HG03025 (cell line): ENCODE measurements around the gene GET4.

ENCODE experiments used
- ATAC-seq: cut with Tn5 transposase; IDR thresholded peaks from one replicate; pipeline ENCODE4 v1.9.1; 2021; ENCODE audit warnings: mild to moderate bottlenecking, moderate library complexity; ENCODE audit not compliant: unreplicated experiment, low FRiP score

The GET4 gene

DNA sequence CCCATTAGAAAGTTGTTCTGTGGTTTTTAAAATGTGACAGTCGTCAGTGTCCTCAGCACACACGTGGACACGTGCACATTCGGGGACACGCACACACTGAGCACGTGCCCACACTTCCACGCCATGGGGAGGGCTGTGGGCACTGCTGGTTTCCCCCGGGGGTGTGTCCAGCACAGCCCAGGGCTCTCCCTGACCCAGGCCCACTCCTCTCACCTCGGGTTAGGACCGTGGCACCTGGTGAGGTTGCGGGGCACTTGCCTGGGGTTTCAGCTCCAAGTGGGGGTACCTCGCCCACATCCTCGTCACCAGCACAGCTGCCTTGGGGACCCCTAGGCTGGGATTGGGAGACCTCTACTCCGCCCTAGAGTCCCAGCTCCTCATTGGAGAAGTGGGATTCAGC lies 20.7 kb downstream of the GET4 start:
- no peak for ATAC-seq

- ATAC-seq, result no peak
Observed at GRCh38 chr7:897771-898376, 21.5 kb downstream of the GET4 start.

DNA sequence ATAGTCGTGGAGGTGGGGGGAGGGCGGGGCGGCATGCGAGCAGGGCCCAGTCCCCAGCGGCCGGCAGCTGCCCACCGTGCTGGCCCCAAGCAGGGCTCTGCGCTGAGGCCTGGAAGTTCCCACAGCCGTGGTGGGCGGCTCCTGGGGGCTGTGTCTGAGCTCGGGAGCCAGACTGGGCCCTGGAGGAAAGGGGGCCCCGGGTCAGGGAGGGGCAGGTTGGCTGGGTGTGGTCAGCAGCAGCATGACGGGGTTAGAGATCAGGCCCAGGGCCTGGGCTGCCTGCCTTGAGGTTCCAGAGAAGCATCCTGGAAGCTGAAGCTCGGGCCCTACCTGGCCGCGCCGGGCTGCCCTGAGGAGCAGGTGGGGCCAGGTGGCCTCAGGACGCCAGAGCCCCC lies 22.1 kb downstream of the GET4 start:
- ATAC-seq, result no peak

- no peak for ATAC-seq
Observed at GRCh38 chr7:898855-899681, 22.7 kb downstream of the GET4 start.

- ATAC-seq, result no peak
Observed at GRCh38 chr7:899806-900205, 23.5 kb downstream of the GET4 start.

DNA sequence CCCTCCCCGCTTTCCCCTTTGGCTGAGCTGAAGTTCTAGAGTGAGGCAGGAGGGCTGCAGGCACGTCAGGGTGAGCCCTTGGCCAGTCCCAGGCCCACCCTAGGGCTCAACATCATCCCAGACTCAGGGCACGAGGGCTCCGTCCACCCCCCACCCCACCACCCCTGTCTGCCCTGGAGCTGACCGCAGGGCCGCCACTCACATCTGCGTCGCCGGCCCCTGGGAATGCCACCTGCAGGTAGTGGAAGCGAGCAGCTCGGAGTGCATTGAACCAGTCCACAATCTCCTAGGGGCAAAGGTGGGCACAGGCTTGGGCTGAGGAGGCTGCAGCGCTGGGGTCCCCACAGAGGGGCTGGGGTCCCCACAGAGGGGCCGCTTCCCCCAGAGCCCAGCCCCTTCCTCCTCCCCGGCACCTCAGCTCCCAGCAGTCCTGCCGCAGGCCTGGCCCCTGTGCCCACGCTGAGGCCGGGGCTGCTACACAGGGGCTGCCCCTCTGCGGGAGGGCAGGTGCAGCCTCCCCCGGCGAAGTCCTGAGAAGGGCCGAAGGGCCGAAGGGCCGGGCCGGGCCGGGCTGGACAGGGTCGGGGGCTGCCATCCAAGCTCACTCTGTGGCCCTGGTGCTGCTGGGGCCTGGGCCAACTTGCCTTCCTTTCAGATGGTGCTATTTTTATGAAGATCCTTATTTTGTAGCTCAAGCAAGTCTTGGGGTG lies 24.1 kb downstream of the GET4 start:
- no peak for ATAC-seq

DNA sequence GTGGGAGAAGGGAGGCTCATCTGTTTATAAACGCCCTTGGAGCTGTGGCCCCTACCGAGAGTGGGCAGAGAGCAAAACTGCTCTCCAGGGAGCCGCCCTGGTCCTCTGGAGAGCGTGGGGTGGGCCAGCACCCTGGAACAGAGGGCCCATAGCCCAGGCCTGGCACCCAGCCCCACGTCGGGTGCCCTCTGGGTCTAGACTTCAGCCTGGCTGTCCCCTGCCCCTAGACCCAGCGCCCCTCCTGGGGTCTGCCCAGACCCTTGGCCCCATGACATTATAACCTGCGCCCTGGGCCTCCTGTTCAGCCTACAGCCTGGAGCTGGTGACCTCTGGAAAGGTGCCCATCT lies 24.7 kb downstream of the GET4 start:
- ATAC-seq, result no peak

- ATAC-seq, result no peak
Observed at GRCh38 chr7:901388-902154, 25.2 kb downstream of the GET4 start.

DNA sequence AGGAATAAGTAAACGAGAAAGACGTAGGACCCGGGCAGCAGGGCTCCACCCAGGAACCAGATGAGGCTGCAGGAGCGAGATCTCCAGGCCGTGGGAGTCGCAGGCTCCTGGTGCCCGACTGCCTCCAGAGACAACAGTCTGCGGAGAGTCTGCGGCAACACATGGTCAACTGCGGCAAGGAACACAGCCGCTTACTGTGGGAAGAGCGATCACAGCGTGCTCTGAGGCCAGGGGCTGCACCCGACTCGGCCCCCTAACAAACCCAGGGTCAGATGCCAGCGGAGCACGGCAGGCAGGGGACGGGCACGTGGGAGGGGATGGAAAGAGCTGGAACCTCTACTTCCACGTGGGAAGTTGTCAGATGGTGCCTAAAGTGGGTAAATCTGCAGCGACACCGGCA lies 26.6 kb downstream of the GET4 start:
- no peak for ATAC-seq

DNA sequence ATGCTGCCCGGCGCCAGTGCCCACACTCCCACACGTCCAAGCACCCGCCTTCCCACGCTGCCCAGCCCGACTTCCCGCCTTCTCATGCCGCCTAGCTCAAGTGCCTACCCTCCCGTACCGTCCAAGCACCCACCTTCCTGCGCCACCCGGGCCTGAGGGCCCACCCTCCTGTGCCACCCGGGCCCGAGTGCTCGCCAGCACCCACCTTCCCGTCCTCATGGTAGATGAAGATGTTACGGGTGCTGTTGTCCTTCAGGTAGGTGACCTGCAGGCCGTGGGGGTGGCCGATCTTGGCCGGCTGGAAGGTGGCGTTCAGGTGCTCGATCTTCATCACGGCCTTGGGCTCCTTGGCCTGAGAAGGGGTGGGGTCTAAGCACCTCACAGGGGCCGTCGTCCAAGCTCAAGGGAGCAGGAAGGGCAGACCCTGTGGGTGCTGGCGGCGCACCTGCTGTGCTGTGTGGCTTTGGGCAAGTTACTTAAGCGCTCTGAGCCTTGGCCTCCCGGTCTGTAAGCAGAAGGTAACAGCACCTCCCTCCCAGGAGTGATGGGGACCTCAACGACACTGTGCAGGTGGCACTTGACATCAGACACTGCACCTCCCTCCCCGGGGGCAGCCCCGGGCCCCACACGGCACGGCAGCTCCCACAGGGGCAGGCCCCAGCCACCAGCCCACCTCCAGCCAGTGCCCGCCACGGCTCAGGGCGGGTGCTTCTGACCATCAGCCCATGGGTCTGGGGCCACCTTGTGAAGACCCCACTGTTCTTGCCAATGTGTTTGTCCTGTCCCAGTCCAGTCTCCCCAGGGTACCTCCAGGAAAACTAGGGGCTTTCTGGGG lies 27.8 kb downstream of the GET4 start:
- no peak for ATAC-seq

- ATAC-seq, result no peak
Observed at GRCh38 chr7:904847-905246, 28.5 kb downstream of the GET4 start.

DNA sequence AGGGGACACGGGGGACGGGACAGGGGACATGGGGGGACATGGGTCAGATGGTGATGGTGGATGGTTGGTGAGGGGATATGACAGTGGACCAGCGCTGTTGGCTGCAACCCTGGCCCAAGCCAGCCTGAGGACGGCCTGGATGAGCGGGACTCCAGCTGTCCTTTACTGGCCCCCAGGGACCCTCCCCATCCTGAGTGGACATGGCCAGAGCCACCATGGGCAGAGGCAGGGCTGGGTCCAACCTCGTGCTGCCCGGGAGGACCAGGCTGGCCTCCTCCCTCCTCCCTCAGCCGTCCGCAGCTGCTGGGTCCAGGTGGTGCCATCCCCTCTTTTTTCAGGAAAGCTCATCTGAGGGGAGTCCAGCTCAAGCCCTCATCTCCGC lies 30.4 kb downstream of the GET4 start:
- ATAC-seq, result no peak

DNA sequence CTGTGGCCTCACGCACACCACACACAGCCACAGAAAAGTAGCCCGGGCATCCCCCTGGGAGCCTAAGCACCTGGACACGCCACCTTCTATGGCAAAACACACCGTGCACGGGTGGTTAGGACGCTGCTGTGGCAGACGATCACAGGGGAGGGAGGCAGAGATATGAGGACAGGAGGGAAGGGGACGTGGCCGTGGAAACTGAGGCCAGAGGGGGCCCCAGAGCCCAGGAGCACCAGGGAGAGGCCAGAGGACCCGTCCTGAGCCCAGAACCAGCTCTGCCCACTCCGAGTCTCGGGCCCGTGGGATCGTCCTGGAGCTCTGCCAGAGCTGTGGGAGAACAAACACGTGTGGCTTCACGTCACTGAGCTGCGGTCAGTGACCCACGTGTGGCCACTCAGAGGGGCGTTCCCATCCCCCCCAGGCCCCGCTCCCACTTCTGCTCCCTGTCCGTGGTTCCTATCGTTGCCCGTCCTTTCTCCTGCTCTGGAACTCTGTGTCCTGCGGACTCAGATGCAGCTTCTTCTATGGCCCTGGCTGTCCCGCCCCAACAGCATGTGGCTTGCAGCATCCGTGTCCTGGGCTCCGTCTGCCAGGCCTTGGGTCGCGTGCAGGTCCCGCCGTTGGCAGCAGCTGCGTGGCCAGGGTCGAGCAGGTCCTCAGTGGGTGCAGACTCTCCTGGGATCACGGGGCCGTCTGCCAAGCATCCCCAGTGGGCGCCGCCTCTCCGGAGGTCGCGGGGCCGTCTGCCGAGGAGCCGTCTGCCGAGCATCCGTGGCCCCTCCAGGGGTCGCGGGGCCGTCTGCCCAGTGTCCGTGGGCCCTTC lies 31.0 kb downstream of the GET4 start:
- ATAC-seq, result no peak

GRCh38 chr7:908159-908581 lies 31.8 kb downstream of the GET4 start:
- ATAC-seq, result no peak

GRCh38 chr7:908591-909357 lies 32.4 kb downstream of the GET4 start:
- peak; percentile 56 for ATAC-seq

GRCh38 chr7:909358-910329 lies 33.3 kb downstream of the GET4 start:
- no peak for ATAC-seq

- ATAC-seq, result no peak
Observed at GRCh38 chr7:910441-910861, 34.1 kb downstream of the GET4 start.
